Trophoblast cell (in vitro differentiated cells and primary cell): ENCODE measurements around the gene SMC2. TPM values are rescaled to one million over a fixed set of nuclear protein-coding genes. Genes with fewer than 3 reads are reported as not detected.

ENCODE experiments used
- DNase-seq, 2 donors: peaks; one replicate each; pipeline ENCODE4 v3.0.0-alpha.2; 2016
- H2AFZ ChIP-seq: 2 replicates; pipeline ENCODE4 v1.6.1; 2013; ENCODE audit warnings: low read length, moderate library complexity, mild to moderate bottlenecking; ENCODE audit not compliant: insufficient read depth, poor library complexity
- H2AK5ac ChIP-seq: 2 replicates; pipeline ENCODE4 v1.6.1; 2013; ENCODE audit warnings: mild to moderate bottlenecking, low read length
- H2BK120ac ChIP-seq: 2 replicates; pipeline ENCODE4 v1.6.1; 2013; ENCODE audit warnings: low read length, mild to moderate bottlenecking, moderate library complexity; ENCODE audit not compliant: insufficient read depth, poor library complexity
- H2BK12ac ChIP-seq: 2 replicates; pipeline ENCODE4 v1.6.1; 2013; ENCODE audit warnings: mild to moderate bottlenecking, low read length, moderate library complexity
- H2BK5ac ChIP-seq: 2 replicates; pipeline ENCODE4 v1.6.1; 2013; ENCODE audit warnings: low read length, low read depth, moderate library complexity, mild to moderate bottlenecking; ENCODE audit not compliant: poor library complexity
- H3K14ac ChIP-seq: 2 replicates; pipeline ENCODE4 v1.6.1; 2013; ENCODE audit warnings: mild to moderate bottlenecking, low read length
- H3K18ac ChIP-seq: 2 replicates; pipeline ENCODE4 v1.6.1; 2013; ENCODE audit warnings: mild to moderate bottlenecking, low read length
- H3K23ac ChIP-seq: 2 replicates; pipeline ENCODE4 v1.6.1; 2013; ENCODE audit warnings: low read length
- H3K27ac ChIP-seq: 2 replicates; pipeline ENCODE4 v1.5.1; 2013; ENCODE audit warnings: low read depth, mild to moderate bottlenecking, inconsistent platforms, low read length, moderate library complexity
- H3K27me3 ChIP-seq: 2 replicates; pipeline ENCODE4 v1.6.1; 2013; ENCODE audit warnings: inconsistent platforms, mild to moderate bottlenecking, low read length, moderate library complexity; ENCODE audit not compliant: insufficient read depth
- H3K36me3 ChIP-seq, 2 experiments: 1 replicate in 1 of 2; 2 replicates in 1 of 2; pipeline ENCODE4 v1.6.1; 2013; ENCODE audit warnings: low read length in 2 of 2, mild to moderate bottlenecking in 2 of 2, moderate library complexity in 1 of 2; ENCODE audit not compliant: insufficient read depth in 2 of 2, control insufficient read depth in 1 of 2
- H3K4ac ChIP-seq: 2 replicates; pipeline ENCODE4 v1.6.1; 2013; ENCODE audit warnings: low read depth, mild to moderate bottlenecking, low read length, moderate library complexity
- H3K4me1 ChIP-seq, 2 experiments: 1 replicate in 1 of 2; 2 replicates in 1 of 2; pipeline ENCODE4 v1.6.1; 2013; ENCODE audit warnings: low read length in 2 of 2, mild to moderate bottlenecking in 2 of 2, moderate library complexity in 1 of 2; ENCODE audit not compliant: insufficient read depth in 2 of 2, control insufficient read depth in 1 of 2
- H3K4me2 ChIP-seq: 2 replicates; pipeline ENCODE4 v1.6.1; 2013; ENCODE audit warnings: inconsistent platforms, mild to moderate bottlenecking, low read length, moderate library complexity
- H3K4me3 ChIP-seq: 2 replicates; pipeline ENCODE4 v1.5.1; 2013; ENCODE audit warnings: mild to moderate bottlenecking, low read depth, low read length, inconsistent platforms
- H3K79me1 ChIP-seq: one replicate; pipeline ENCODE4 v1.6.1; 2013; ENCODE audit warnings: low read length
- H3K79me2 ChIP-seq: 2 replicates; pipeline ENCODE4 v1.6.1; 2013; ENCODE audit warnings: low read length, mild to moderate bottlenecking; ENCODE audit not compliant: control insufficient read depth, insufficient read depth, poor library complexity
- H3K9ac ChIP-seq: 2 replicates; pipeline ENCODE4 v1.6.1; 2013; ENCODE audit warnings: mild to moderate bottlenecking, low read length
- H3K9me3 ChIP-seq: 2 replicates; pipeline ENCODE4 v1.6.1; 2013; ENCODE audit warnings: low read depth, mild to moderate bottlenecking, control low read depth, inconsistent platforms, low read length; ENCODE audit not compliant: insufficient read depth
- H4K12ac ChIP-seq: 2 replicates; pipeline ENCODE4 v1.6.1; 2013; ENCODE audit warnings: low read depth, mild to moderate bottlenecking, low read length, moderate library complexity
- H4K8ac ChIP-seq: 2 replicates; pipeline ENCODE4 v1.6.1; 2013; ENCODE audit warnings: low read depth, mild to moderate bottlenecking, low read length, moderate library complexity
- H4K91ac ChIP-seq: one replicate; pipeline ENCODE4 v1.6.1; 2013; ENCODE audit warnings: low read depth, mild to moderate bottlenecking, low read length, moderate library complexity
- WGBS: extraction: QIAGEN DNeasy Blood & Tissue Kit; methylation state at CpG from one replicate; pipeline ENCODE4 v1.1.7; 2013; ENCODE audit warnings: missing lambda C conversion rate; ENCODE audit not compliant: insufficient read length, insufficient coverage; ENCODE audit errors: extremely low coverage; 5-methylcytosine and 5-hydroxymethylcytosine counted together
- polyA plus RNA-seq: library from polyadenylated mRNA; stranded (reverse); fragments of 200-250 nt; gene quantifications from 2 replicates; pipeline ENCODE4 v1.2.3, GENCODE V29; 2013

SMC2 gene
- 18.4 and 19.2 TPM in 2 replicates for polyA plus RNA-seq

- Histone ChIP-seq H2BK12ac (no peak within 1 kb of the TSS), H3K4me2 (peak within 1 kb of the TSS; percentile 85), H4K91ac (peak within 1 kb of the TSS; percentile 83), H3K14ac (peak within 1 kb of the TSS; percentile 71), H3K79me1 (peaks cover 8% of the 10 kb centered on the region), H3K4me3 (peak within 1 kb of the TSS; percentile 90), H3K9me3 (no peaks in the 10 kb centered on the region), H2AK5ac (no peak within 1 kb of the TSS), H4K12ac (peak within 1 kb of the TSS; percentile 72), H3K4me1 (peaks cover 2 to 6% of the 10 kb centered on the region in 2 experiments), H2BK120ac (peak within 1 kb of the TSS; percentile 79), H3K79me2 (peaks cover 3% of the 10 kb centered on the region), H3K18ac (peak within 1 kb of the TSS; percentile 77), H2AFZ (peak within 1 kb of the TSS; percentile 68), H3K36me3 (no peaks in the 10 kb centered on the region), H3K23ac (no peak within 1 kb of the TSS), H3K9ac (peak within 1 kb of the TSS; percentile 92), H4K8ac (peak within 1 kb of the TSS; percentile 84), H2BK5ac (peak within 1 kb of the TSS; percentile 89), H3K27me3 (no peaks in the 10 kb centered on the region), H3K27ac (peak within 1 kb of the TSS; percentile 91), H3K4ac (peak within 1 kb of the TSS; percentile 21)
- peak; percentile 88 to 93 for DNase-seq
- WGBS: no CpG with 5 or more reads among the region's 58 CpGs
Measured at GRCh38 chr9:104093647-104094533, at the start of gene SMC2. TSS of gene SMC2 (plus strand) at chr9:104094309. CDS start at chr9:104095385, 1,076 bp downstream.

DNA sequence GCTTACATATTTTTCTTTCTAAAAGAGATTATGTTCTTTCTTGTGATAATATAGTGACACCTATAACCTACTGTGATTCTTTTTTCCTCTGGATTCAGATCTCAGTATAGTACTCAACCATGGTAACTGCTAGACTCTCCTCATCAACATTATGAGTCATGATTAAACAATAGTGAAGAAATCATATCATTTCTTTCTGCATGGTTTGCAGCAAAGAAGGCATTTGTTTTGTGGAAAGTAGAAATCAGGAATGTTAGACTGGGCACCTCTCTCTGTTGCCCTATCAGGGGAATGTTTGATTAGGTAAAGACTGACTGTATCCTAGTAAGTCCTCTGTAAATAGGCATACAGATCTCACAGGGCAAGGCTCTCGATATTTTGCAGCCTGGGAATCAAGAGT, 25.6 kb upstream of the SMC2 start:
- Histone ChIP-seq H2BK12ac (no peak overlapping the region), H2BK120ac (no peak overlapping the region), H3K27ac (no peak overlapping the region), H2AK5ac (no peak overlapping the region), H3K18ac (no peak overlapping the region), H3K4me3 (no peak overlapping the region), H4K8ac (no peak overlapping the region), H4K91ac (no peak overlapping the region), H4K12ac (no peak overlapping the region), H3K27me3 (no peaks in the 10 kb centered on the region), H3K23ac (no peak overlapping the region), H3K4ac (no peak overlapping the region), H3K4me1 (no peaks in the 10 kb centered on the region), H3K79me2 (no peaks in the 10 kb centered on the region), H3K9ac (no peak overlapping the region), H3K9me3 (peaks cover 1% of the 10 kb centered on the region), H2AFZ (no peak overlapping the region), H3K79me1 (no peaks in the 10 kb centered on the region), H3K36me3 (no peaks in the 10 kb centered on the region), H3K4me2 (no peak overlapping the region), H2BK5ac (no peak overlapping the region), H3K14ac (no peak overlapping the region)
- DNase-seq: no peak
- WGBS: no CpG with 5 or more reads among the region's 1 CpG

DNA sequence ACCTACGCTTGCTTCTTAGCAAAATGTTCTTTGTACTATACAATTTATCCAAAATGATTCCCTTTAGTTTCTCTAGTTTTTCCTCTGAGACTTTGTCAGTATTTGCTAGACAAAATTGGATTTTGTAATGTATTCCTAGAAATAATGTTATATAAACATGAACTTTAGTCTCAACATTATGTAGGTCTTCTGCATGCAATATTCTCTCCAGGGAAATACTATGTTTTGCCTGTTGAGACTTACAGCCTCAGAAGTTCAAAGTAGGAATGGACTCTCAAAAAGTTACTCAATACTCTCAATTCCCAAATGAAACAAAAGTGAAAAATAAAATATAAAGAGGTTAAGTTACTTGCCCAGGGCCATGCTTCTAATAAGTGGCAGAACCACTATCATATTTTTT, 24.8 kb upstream of the SMC2 start:
- Histone ChIP-seq H2BK120ac (no peak overlapping the region), H3K27me3 (no peaks in the 10 kb centered on the region), H3K23ac (no peak overlapping the region), H4K12ac (no peak overlapping the region), H3K36me3 (no peaks in the 10 kb centered on the region), H2BK12ac (no peak overlapping the region), H3K79me2 (no peaks in the 10 kb centered on the region), H2AFZ (no peak overlapping the region), H4K8ac (no peak overlapping the region), H3K79me1 (peaks cover 2% of the 10 kb centered on the region), H3K4me2 (no peak overlapping the region), H3K18ac (no peak overlapping the region), H4K91ac (no peak overlapping the region), H3K4ac (no peak overlapping the region), H2BK5ac (no peak overlapping the region), H2AK5ac (no peak overlapping the region), H3K4me1 (peaks cover 0 to 2% of the 10 kb centered on the region in 2 experiments), H3K9ac (no peak overlapping the region), H3K27ac (no peak overlapping the region), H3K9me3 (peaks cover 1% of the 10 kb centered on the region), H3K14ac (no peak overlapping the region), H3K4me3 (no peak overlapping the region)
- no peak for DNase-seq
- no CpG with 5 or more reads among the region's 1 CpG for WGBS

DNA sequence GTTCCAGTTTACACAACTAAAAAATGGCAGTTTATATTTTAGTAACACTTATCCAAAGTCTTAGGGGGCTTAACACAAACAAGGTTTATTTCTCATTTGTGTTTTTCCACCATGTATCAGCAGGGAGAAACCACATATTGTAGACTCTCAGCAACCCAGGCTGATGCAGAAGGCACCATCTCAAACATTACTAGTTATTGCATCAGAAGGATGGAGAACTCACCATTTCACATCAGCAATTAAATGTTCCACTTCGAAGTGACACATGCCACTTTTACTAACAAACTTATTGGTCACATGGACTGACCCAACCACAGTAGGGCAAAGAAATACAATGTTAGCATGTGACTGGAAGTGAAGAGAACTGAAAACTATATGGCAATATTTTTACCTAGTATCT, 22.5 kb upstream of the SMC2 start:
- H4K12ac ChIP-seq: no peak overlapping the region
- no peak overlapping the region for H2AFZ ChIP-seq
- H3K14ac ChIP-seq: no peak overlapping the region
- H4K91ac ChIP-seq: no peak overlapping the region
- peaks cover 1% of the 10 kb centered on the region for H3K9me3 ChIP-seq
- no peak overlapping the region for H3K4me3 ChIP-seq
- H2AK5ac ChIP-seq: no peak overlapping the region
- H3K18ac ChIP-seq: no peak overlapping the region
- H3K27ac ChIP-seq: no peak overlapping the region
- H2BK12ac ChIP-seq: no peak overlapping the region
- no peak overlapping the region for H3K9ac ChIP-seq
- H3K4ac ChIP-seq: no peak overlapping the region
- H2BK120ac ChIP-seq: no peak overlapping the region
- no peak for DNase-seq
- WGBS: no CpG with 5 or more reads among the region's 1 CpG
- no peak overlapping the region for H3K23ac ChIP-seq
- no peaks in the 10 kb centered on the region for H3K36me3 ChIP-seq
- H3K79me1 ChIP-seq: peaks cover 2% of the 10 kb centered on the region
- H3K4me2 ChIP-seq: no peak overlapping the region
- H2BK5ac ChIP-seq: no peak overlapping the region
- H4K8ac ChIP-seq: no peak overlapping the region
- peaks cover 0 to 2% of the 10 kb centered on the region in 2 experiments for H3K4me1 ChIP-seq
- no peaks in the 10 kb centered on the region for H3K27me3 ChIP-seq
- no peaks in the 10 kb centered on the region for H3K79me2 ChIP-seq
